ENCODE results near the gene JMJD7.

Gene JMJD7

GRCh38 chr15:41885321-41885720, 57.4 kb downstream of the JMJD7 start:
- DNase-seq = no peak

GRCh38 chr15:41885841-41886240, 57.9 kb downstream of the JMJD7 start:
- DNase-seq = no peak

DNA sequence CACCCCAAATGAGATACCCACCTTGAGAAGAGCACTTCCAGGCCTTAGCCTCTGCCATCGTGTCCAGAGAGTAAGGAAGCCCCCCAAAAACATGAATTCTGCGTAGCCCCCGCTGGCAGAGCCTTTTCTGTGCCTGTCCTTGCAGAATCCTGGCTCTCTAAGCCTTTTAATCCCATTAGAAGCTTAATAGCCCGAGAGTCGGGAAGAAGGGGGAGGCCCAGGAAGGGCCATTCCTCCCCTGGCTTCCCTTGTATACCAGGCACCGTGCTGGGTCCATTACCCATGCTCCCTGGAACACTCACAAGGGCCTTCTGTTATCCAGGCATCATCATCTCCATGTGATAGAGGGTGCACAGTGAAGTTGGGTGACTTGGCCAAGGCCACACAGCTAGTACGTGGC, 58.8 kb downstream of the JMJD7 start:
- DNase-seq = no peak

DNA sequence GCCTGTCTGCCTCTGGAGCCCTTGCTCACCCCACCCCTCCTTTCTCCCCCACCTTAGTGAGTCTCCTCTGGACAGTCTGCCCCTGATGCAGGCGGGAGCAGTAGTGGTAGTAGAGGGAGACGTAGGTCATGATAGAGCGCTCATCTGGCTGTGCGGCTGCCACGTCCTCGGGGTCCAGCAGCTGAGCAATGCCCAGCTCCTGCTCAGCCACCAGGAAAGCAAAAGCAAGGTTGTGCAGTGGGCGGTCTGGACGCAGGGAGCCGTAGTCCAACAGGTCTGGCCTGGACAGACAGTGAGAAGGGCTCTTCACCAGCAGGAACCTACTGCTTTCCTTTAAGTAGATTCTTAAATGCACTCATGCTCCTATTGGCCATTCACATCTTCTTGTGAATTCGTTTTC, 59.3 kb downstream of the JMJD7 start:
- DNase-seq = no peak

Measured in NCI-H146 (cell line).